Liver (tissue), 2 donors: Measurements from ENCODE around the gene MYOF.

ENCODE experiments used
- CTCF ChIP-seq: fragments of 150-350 bp; IDR thresholded peaks from 2 replicates; pipeline ENCODE4 v1.5.1; 2017; ENCODE audit warnings: improper control_type of control experiment, low read depth, low read length; ENCODE audit not compliant: missing input control
- REST ChIP-seq: IDR thresholded peaks from 2 replicates; pipeline ENCODE4 v1.6.1; 2016; ENCODE audit warnings: antibody characterized with exemption, mild to moderate bottlenecking
- donor health status: healthy.

- TF ChIP-seq CTCF = no peak
- TF ChIP-seq REST = no peak
These were observed 6.3 kb downstream of the MYOF start for GRCh38 chr10:93475871-93476270.
